B cell (primary cell): Measurements from ENCODE around the gene RAB33B. TPM values are rescaled to one million over a fixed set of nuclear protein-coding genes. Genes with fewer than 3 reads are reported as not detected.
A peak's percentile ranks its signal among the peaks of the same experiment; 100 is the strongest.

Source experiments
- ATAC-seq: fragments of 200-7000 bp; cut with Tn5 transposase; one replicate; pipeline ENCODE4 v1.10.0; 2021; ENCODE audit warnings: low read depth, mild to moderate bottlenecking, moderate number of reproducible peaks, moderate library complexity
- CTCF ChIA-PET: fragments of 350-600 bp; sonication (Branson Sonifier 250); formaldehyde crosslinking; loops from one replicate; lab custom pipeline; 2021; ENCODE audit warnings: antibody characterized with exemption, inconsistent platforms; lab: Charles Lee
- POLR2A ChIA-PET: fragments of 350-600 bp; sonication (Branson Sonifier 250); formaldehyde crosslinking; loops from one replicate; lab custom pipeline; 2021; ENCODE audit warnings: antibody characterized with exemption; lab: Charles Lee
- DNase-seq: peaks from one replicate; pipeline ENCODE4 v3.0.0; 2013
- H2AFZ ChIP-seq: 2 replicates; pipeline ENCODE4 v1.6.1; 2012; ENCODE audit warnings: mild to moderate bottlenecking, low read depth, low read length; ENCODE audit not compliant: insufficient read depth, poor library complexity, severe bottlenecking
- H3K27ac ChIP-seq, 2 donors: 1 replicate in 1 of 2; 2 replicates in 1 of 2; pipeline ENCODE4 v1.5.1; 2012 to 2013; ENCODE audit warnings: low read length in 2 of 2, mild to moderate bottlenecking in 2 of 2, moderate library complexity in 1 of 2
- H3K27me3 ChIP-seq, 4 experiments: fragments of 200-600 bp in 1 of 4; sonication (generic) in 1 of 4; replicated peaks in 1 of 4; 1 replicate in 2 of 4; 2 replicates in 2 of 4; pipeline versions ENCODE4 v1.6.1 to v1.7.0; 2013 to 2016; ENCODE audit warnings: low read length in 3 of 4, mild to moderate bottlenecking in 2 of 4, mixed read lengths in 1 of 4, moderate library complexity in 1 of 4; ENCODE audit not compliant: insufficient read depth in 4 of 4, control insufficient read depth in 3 of 4; ENCODE audit errors: control extremely low read depth in 1 of 4
- H3K36me3 ChIP-seq, 2 experiments: replicated peaks in 1 of 2; 1 replicate in 1 of 2; 2 replicates in 1 of 2; pipeline versions ENCODE4 v1.6.1 to v1.7.1; 2013; ENCODE audit warnings: low read length in 1 of 2; ENCODE audit not compliant: insufficient read depth in 2 of 2, control insufficient read depth in 1 of 2; ENCODE audit errors: control extremely low read depth in 1 of 2, extremely low read depth in 1 of 2
- H3K4me1 ChIP-seq, 2 donors: fragments of 200-600 bp in 1 of 2; sonication (generic) in 1 of 2; 1 replicate in 1 of 2; 2 replicates in 1 of 2; pipeline versions ENCODE4 v1.5.1 to v1.6.1; 2013 to 2017; ENCODE audit warnings: low read length in 2 of 2; ENCODE audit not compliant: control insufficient read depth in 2 of 2, insufficient read depth in 2 of 2
- H3K4me2 ChIP-seq: replicated peaks from 2 replicates; pipeline ENCODE3; 2012; ENCODE audit warnings: mild to moderate bottlenecking, low read depth, low read length; ENCODE audit not compliant: poor library complexity, severe bottlenecking
- H3K4me3 ChIP-seq, 5 experiments: fragments of 200-600 bp in 1 of 5; sonication (generic) in 1 of 5; 1 replicate in 3 of 5; 2 replicates in 2 of 5; pipeline versions ENCODE4 v1.5.1 to v1.7.0; 2011 to 2016; ENCODE audit warnings: low read length in 4 of 5, mild to moderate bottlenecking in 4 of 5, low read depth in 2 of 5, control low read depth in 1 of 5, moderate library complexity in 1 of 5; ENCODE audit not compliant: insufficient read depth in 1 of 5; ENCODE audit errors: control extremely low read depth in 1 of 5, extremely low read depth in 1 of 5
- H3K79me2 ChIP-seq: fragments of 200-600 bp; sonication (generic); one replicate; pipeline ENCODE4 v1.6.0; 2016; ENCODE audit warnings: low read length; ENCODE audit not compliant: control insufficient read depth, insufficient read depth
- H3K9ac ChIP-seq: fragments of 200-600 bp; sonication (generic); 2 replicates; pipeline ENCODE4 v1.6.1; 2017; ENCODE audit warnings: mild to moderate bottlenecking, low read length, moderate library complexity
- H3K9me3 ChIP-seq, 3 donors: one replicate each; pipeline versions ENCODE4 v1.6.1 to v1.7.1; 2013; ENCODE audit warnings: low read length in 2 of 3; ENCODE audit not compliant: control insufficient read depth in 2 of 3, insufficient read depth in 1 of 3; ENCODE audit errors: control extremely low read depth in 1 of 3
- H4K20me1 ChIP-seq: 2 replicates; pipeline ENCODE4 v1.6.0; 2012; ENCODE audit warnings: mild to moderate bottlenecking, low read length; ENCODE audit not compliant: insufficient read depth, control insufficient read depth, poor library complexity, severe bottlenecking
- H3K27ac Mint-ChIP-seq: one replicate; pipeline ENCODE4 v1.8.0; 2021; ENCODE audit warnings: mixed read lengths
- H3K27me3 Mint-ChIP-seq: one replicate; pipeline ENCODE4 v1.8.0; 2021; ENCODE audit warnings: mixed read lengths
- H3K4me1 Mint-ChIP-seq: one replicate; pipeline ENCODE4 v1.8.0; 2021; ENCODE audit warnings: mixed read lengths
- H3K4me3 Mint-ChIP-seq: one replicate; pipeline ENCODE4 v1.8.0; 2021; ENCODE audit warnings: mixed read lengths
- H3K9me3 Mint-ChIP-seq: one replicate; pipeline ENCODE4 v1.8.0; 2022; ENCODE audit warnings: mixed read lengths; ENCODE audit not compliant: insufficient read depth
- EZH2 ChIP-seq: IDR thresholded peaks from 2 replicates; pipeline ENCODE4 v1.6.1; 2012; ENCODE audit warnings: borderline replicate concordance, low read depth, mild to moderate bottlenecking, moderate library complexity, low read length; ENCODE audit not compliant: insufficient read depth, poor library complexity, severe bottlenecking
- WGBS: methylation state at CpG from one replicate; pipeline ENCODE4 v1.1.5; 2013; ENCODE audit warnings: missing lambda C conversion rate; ENCODE audit not compliant: insufficient coverage; 5-methylcytosine and 5-hydroxymethylcytosine counted together
- intact Hi-C: fragments of 100-400 bp; cut with micrococcal nuclease; formaldehyde crosslinking; loops from one replicate; pipeline ENCODE4 v1.10.0; 2022
- polyA minus RNA-seq: library from RNA; depleted of rRNA, polyadenylated mRNA; stranded (reverse); fragments of >200 nt; gene quantifications from 2 replicates; pipeline ENCODE4 v1.2.3, GENCODE V29; 2012
- polyA plus RNA-seq: library from polyadenylated mRNA; depleted of rRNA; stranded (reverse); fragments of >200 nt; gene quantifications from 2 replicates; pipeline ENCODE4 v1.2.3, GENCODE V29; 2012
- total RNA-seq, 2 donors: library from RNA; stranded (reverse); fragments of 120-200 nt in 1 of 2; gene quantifications; 1 replicate in 1 of 2; 2 replicates in 1 of 2; pipeline versions ENCODE4 v1.2.3 to v1.2.4, GENCODE V29; 2013 to 2022
- TF ChIP-seq, protein P1 (sequence below): fragments of 200-600 bp; IDR thresholded peaks from one replicate; pipeline ENCODE4 v1.8.0; 2022; ENCODE audit warnings: antibody characterized with exemption, mild to moderate bottlenecking

RAB33B gene
- 13.0 and 13.1 TPM in 2 replicates for total RNA-seq
- total RNA-seq (2013), result 18.1 TPM
- 18.2 and 23.5 TPM in 2 replicates for polyA plus RNA-seq
- 51.4 and 69.4 TPM in 2 replicates for polyA minus RNA-seq

DNA sequence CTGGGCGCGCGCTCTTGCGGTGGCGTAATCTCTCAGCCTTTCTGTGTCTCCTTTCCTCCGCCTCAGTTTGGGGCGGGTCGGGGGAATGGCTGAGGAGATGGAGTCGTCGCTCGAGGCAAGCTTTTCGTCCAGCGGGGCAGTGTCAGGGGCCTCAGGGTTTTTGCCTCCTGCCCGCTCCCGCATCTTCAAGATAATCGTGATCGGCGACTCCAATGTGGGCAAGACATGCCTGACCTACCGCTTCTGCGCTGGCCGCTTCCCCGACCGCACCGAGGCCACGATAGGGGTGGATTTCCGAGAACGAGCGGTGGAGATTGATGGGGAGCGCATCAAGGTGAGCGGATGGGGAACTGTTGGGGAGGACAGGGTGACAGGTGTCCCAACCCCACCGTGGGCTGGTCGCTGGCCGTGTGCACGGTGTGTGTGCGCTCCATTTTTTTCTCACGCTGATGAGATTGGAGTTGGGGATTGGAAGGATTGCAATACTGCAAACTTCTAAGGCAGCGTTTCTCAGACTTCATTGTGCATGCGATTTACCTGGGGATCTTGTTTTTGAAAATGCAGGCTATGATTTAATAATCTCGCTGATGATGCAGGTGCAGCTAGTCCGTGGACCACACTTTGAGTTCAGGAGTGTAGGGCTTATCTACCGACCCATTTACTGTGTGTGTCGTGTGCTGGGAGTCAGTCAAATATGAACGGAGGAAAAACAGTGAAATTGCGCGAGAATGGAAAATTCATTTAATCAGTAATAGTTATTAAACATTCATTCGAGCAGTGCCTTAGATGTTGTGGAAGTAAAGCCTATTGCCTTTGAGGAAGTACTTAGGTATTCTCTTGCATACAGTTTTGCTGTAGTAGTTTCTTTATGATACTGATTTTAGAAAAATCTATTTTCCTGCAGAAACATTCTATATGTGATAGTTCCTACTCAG lies at the start of gene RAB33B:
Gene RAB33B (plus strand): TSS at position 11 of the 935 bp plus-strand sequence. CDS start 75 bp downstream, at position 86.
- no peaks in the 10 kb centered on the region for H3K9me3 ChIP-seq
- H3K79me2 ChIP-seq, result peaks cover 61% of the 10 kb centered on the region
- Mint-ChIP-seq H3K27me3 (no peaks in the 10 kb centered on the region), H3K4me3 (peak within 1 kb of the TSS; percentile 96), H3K4me1 (peaks cover 59% of the 10 kb centered on the region), H3K9me3 (no peaks in the 10 kb centered on the region), H3K27ac (peak within 1 kb of the TSS; percentile 99)
- TF ChIP-seq, protein P1, sequence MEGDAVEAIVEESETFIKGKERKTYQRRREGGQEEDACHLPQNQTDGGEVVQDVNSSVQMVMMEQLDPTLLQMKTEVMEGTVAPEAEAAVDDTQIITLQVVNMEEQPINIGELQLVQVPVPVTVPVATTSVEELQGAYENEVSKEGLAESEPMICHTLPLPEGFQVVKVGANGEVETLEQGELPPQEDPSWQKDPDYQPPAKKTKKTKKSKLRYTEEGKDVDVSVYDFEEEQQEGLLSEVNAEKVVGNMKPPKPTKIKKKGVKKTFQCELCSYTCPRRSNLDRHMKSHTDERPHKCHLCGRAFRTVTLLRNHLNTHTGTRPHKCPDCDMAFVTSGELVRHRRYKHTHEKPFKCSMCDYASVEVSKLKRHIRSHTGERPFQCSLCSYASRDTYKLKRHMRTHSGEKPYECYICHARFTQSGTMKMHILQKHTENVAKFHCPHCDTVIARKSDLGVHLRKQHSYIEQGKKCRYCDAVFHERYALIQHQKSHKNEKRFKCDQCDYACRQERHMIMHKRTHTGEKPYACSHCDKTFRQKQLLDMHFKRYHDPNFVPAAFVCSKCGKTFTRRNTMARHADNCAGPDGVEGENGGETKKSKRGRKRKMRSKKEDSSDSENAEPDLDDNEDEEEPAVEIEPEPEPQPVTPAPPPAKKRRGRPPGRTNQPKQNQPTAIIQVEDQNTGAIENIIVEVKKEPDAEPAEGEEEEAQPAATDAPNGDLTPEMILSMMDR, result no peak
- no peak for TF ChIP-seq EZH2
- ChIA-PET POLR2A (interaction anchor here (2.3 kb wide), 1 partner anchor 371 kb away, joined by 9 read pairs; no protein-coding TSS in a partner anchor), CTCF (no interaction called here)
- H3K36me3 ChIP-seq, result peaks cover 1 to 3% of the 10 kb centered on the region in 2 experiments
- H3K27ac ChIP-seq, result peak within 1 kb of the TSS; percentile 97 to 98
- under 1% methylated on average over 40 of the region's 46 CpGs for WGBS
- H3K4me2 ChIP-seq, result peak within 1 kb of the TSS; percentile 83
- intact Hi-C loops, result loop anchor here (5.0 kb wide), 2 partner anchors 918 to 1068 kb away; partner anchors contain the start of genes ELMOD2 and SCOC
- peak within 1 kb of the TSS; percentile 93 for H3K9ac ChIP-seq
- H3K4me1 ChIP-seq, result peaks cover 28 to 39% of the 10 kb centered on the region in 2 donors
- H3K4me3 ChIP-seq, result peak within 1 kb of the TSS; percentile 64 to 99 (median 93)
- H4K20me1 ChIP-seq, result peaks cover 30% of the 10 kb centered on the region
- H2AFZ ChIP-seq, result peak within 1 kb of the TSS; percentile 80
- DNase-seq, result no peak
- no peak for ATAC-seq
- H3K27me3 ChIP-seq, result no peaks in the 10 kb centered on the region

- ATAC-seq (no peak), DNase-seq (no peak)
- no peaks in the 10 kb centered on the region for H3K9me3 Mint-ChIP-seq
- peaks cover 0 to 1% (median 0%) of the 10 kb centered on the region in 3 donors for H3K9me3 ChIP-seq
- H4K20me1 ChIP-seq, result no peaks in the 10 kb centered on the region
- intact Hi-C loops, result no loop called here
- no peak overlapping the region for H3K9ac ChIP-seq
- no peaks in the 10 kb centered on the region for H3K79me2 ChIP-seq
- no peak overlapping the region for H3K4me3 ChIP-seq
- no peak overlapping the region for H2AFZ ChIP-seq
- H3K36me3 ChIP-seq, result peaks cover 0 to under 1% of the 10 kb centered on the region in 2 experiments
- H3K27me3 Mint-ChIP-seq, result no peaks in the 10 kb centered on the region
- ChIA-PET POLR2A (interaction anchor here (0.6 kb wide), 1 partner anchor 144 kb away, joined by 9 read pairs; no protein-coding TSS in a partner anchor), CTCF (no interaction called here)
- H3K27ac Mint-ChIP-seq, result no peak overlapping the region
- no peak overlapping the region for H3K27ac ChIP-seq
- H3K4me1 ChIP-seq, result no peaks in the 10 kb centered on the region
- H3K4me3 Mint-ChIP-seq, result no peak overlapping the region
- no peak overlapping the region for H3K4me2 ChIP-seq
- peaks cover 4% of the 10 kb centered on the region for H3K4me1 Mint-ChIP-seq
- no peaks in the 10 kb centered on the region for H3K27me3 ChIP-seq
- TF ChIP-seq EZH2, result no peak
- TF ChIP-seq, protein P1, result no peak
Observed at GRCh38 chr4:139410312-139410711, 43.6 kb upstream of the RAB33B start.
